HG02943 (cell line): ENCODE data around the gene TCEA2.

Source experiments
- ATAC-seq: cut with Tn5 transposase; IDR thresholded peaks from one replicate; pipeline ENCODE4 v1.9.1; 2021; ENCODE audit warnings: mild to moderate bottlenecking, low read depth, moderate library complexity; ENCODE audit not compliant: unreplicated experiment

The TCEA2 gene

GRCh38 chr20:64063389-64064144 lies 569 bp downstream of the TCEA2 start:
- ATAC-seq = no peak

DNA sequence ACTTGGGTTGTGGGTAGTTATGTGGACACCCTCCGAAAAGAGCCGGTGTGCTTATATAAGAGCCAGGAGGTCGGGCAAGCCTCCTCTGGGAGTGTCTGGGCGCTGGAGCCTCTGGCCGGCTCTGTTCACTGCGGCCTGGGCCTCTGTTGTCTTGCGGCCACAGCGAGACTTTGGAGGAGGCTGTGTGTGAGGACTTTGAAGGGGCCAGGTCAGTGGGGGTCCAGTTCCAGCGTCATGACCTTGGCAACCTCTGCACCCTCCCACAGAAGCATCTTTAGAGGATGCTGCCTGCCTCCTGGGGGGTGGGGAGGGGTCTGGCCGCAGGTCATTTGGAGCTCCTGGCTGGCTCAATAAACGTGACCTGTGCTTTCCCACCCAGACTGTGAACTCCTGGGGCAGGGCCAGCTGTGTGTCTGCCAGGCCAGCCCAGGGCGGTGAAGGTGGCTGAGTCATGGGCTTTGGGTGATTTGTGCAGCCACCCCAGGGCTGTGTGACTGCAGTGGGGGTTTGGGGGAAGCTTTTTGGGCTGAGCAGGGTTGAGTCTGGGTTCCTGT lies 1.2 kb downstream of the TCEA2 start:
- no peak for ATAC-seq

DNA sequence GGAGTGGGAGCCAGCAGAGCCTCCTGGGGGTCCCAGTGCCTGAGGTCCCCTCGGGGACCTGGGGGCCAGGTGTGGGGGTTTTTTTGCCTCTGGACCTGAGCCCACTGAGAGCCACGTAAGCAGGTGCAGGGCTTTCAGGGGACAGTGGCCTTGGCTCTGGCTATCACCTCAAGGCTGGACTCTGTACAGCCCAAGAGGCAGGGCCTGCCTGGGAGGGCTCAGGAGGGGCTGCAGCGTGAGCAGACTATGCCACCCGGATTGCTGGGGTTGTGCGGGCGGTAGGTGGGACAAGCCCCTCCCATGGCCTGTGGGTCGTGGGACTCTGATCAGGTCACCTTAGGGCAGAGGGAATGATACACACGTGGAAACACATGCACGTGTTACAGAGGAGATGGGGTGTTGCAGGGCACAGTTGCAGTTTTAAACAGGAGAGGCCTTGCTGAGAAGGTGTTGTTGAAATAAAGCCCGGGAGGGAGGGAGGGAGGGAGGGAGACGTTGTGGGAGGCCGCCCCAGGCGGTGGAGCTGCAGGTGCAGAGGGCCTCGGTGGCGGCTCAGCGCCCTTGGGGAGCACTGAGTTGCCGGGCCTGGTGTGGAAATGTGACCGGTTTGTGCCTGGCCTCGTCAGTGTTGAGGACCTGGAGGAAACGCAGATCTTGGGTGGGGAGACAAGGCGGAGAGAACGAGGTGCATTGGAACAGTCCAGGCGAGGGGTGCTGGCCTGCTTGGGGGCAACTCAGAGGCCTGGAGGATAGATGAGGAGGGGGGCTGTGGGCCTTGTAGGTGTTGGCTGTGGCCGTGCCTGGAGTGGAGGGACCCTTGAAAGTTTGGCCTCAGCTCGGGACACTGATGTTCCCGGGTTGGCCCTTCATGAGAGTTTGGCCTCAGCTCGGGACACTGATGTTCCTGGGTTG lies 2.3 kb downstream of the TCEA2 start:
- no peak for ATAC-seq

GRCh38 chr20:64065974-64066343 lies 3.0 kb downstream of the TCEA2 start:
- ATAC-seq = no peak

DNA sequence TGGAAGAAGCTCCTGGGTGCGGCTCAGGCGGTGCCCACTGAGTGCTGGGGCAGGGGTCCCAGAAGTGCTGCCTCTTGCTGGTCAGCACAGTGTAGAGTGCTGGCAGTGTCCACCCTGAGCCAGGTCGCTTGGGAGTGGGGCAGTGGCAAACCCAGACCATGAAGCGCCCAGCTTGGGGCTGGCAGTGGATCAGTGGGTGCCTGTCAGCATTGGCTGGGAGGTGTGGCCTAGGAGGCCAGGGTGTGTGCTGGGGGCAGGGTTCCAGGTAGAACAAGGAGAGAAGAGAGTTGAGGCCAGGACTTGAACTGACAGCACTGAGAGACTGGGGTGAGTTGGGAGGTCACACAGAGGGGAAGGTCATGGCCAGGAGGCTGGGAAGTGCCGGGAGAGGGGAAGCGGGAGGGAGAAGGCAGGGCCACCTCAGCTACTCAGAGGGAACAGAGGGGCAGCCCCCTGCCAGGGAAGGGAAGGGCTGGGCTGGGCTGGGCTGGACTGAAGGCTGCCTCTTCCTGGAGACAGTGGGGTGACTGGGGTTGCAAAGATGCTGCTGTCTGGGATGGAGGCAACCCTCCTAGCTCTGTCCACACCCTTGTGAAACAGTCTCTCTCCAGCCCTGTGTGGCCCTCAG lies 4.1 kb downstream of the TCEA2 start:
- no peak for ATAC-seq

GRCh38 chr20:64067733-64068307 lies 4.8 kb downstream of the TCEA2 start:
- ATAC-seq = no peak

- no peak for ATAC-seq
These were observed 5.6 kb downstream of the TCEA2 start for GRCh38 chr20:64068386-64069208.

DNA sequence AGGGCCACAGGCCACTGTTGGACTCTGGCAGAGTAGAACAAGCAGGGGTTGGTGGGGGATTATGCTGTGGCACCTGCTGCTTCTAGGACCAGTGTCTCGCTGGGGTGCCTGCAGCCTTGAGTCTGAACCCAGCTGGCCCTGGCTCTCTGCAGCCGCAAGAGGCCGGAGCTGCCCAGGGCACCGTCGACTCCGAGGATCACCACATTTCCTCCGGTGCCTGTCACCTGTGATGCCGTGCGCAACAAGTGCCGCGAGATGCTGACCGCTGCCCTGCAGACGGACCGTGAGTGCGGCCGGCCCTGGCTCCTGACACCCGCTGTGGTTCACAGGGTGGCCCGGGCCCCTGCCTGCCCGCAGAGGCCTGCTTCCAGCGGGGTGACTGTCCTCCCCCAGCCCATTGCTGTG lies 6.2 kb downstream of the TCEA2 start:
- ATAC-seq = no peak

- ATAC-seq = no peak
These were observed 6.7 kb downstream of the TCEA2 start for GRCh38 chr20:64069614-64070243.

- ATAC-seq = no peak
These were observed 7.4 kb downstream of the TCEA2 start for GRCh38 chr20:64070244-64070993.

DNA sequence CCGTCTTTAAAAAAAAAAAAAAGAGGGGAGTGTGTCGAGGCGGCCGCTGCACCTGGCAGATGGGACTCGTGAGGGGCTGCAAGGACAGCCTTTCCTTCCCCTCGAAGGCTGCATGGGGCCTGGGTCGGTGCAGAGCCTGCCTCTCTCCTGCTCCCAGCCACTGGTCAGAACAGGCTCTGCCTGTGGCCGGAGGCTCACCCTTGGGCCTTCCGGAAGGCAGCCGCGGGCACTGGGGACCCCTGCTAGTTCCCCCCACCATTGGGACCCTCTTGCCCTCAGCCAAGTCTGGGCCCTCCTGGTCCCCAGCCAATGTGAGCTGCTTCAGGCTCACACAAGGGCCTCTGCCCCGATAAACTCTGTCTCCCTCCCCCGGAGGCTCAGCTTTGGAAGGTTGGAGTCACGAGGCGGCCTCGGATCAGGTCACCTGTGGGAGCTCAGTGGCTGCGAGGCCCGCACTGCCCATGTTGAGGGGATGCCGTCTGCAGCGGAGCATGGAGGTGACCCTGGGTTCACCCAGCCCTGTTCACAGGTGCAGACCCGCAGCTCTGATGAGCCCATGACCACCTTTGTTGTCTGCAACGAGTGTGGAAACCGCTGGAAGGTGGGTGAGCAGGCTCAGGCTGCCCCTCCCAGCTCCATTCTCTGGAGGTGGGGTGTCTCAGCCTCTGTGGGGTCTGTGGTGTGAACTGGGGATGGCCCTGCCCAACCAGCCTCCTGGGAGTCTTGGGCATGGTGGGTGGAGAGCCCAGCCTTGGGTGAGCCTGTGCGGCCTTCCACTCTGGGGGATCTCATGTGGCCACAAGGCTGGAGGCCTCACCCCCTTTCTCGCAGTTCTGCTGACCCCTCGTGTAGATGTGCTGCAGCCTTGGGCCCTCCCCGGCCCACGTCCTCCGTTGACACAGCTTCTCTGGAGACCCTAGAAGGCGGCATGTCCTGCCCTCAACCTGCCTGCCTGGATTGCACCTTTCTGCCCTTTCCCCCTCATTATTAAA lies 8.6 kb downstream of the TCEA2 start:
- no peak for ATAC-seq

DNA sequence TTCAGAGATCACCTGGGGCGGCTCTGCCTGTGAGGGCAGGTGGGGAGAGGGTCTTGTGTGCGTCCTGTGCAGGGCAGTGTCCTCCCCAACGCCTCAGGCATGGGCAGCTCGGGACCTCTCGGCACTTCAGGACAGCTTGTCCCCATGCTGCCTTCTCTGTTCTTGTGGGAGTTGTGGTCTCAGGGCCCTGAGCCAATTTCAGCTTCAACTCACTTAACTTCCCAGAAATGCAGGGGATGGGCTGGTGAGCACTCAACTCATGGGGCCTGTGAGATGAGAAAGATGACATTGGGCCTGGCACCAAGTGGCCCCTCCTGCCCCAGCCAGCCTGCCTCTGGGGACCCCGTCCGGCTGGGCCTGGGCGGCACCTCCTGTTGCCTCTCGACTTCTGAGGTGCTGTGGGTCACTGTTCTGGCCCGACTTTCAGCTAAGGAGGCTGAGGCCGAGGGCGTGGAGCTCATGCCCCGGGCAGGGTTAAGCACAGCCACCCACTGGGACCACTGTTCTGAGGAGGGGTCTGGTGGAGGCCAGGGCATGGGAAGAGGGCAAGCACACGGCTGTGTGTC lies 9.6 kb downstream of the TCEA2 start:
- ATAC-seq = no peak

GRCh38 chr20:64073476-64074183 lies 10.6 kb downstream of the TCEA2 start:
- ATAC-seq = no peak

DNA sequence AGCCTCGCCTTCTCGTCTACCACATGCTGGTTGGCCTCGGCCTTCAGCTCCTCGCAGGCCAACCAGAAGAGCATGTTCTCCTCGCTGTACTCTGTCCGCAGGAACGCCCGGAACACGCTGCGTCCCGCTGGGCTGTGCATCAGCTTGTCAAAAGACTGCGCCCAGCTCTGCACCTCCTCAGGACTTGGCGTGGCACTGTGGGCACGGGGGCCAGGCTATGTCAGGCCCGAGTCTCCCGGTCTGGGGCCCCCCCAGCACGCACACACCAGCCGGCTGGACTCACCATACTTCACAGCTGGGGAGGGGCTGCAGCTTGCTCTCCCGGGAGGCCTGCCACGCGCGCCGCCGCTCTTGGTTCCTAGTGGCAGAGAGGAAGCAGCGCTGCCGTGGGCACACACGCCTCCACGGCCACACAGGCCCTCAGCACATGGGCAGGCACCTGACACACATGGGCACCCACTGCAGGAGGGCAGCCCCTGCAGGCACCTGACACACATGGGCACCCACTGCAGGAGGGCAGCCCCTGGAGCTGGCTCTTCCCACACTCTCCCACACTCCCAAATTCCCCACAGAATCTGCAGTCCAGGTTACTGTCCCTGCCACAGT lies 11.3 kb downstream of the TCEA2 start:
- no peak for ATAC-seq

GRCh38 chr20:64074963-64075362 lies 12.0 kb downstream of the TCEA2 start:
- no peak for ATAC-seq

DNA sequence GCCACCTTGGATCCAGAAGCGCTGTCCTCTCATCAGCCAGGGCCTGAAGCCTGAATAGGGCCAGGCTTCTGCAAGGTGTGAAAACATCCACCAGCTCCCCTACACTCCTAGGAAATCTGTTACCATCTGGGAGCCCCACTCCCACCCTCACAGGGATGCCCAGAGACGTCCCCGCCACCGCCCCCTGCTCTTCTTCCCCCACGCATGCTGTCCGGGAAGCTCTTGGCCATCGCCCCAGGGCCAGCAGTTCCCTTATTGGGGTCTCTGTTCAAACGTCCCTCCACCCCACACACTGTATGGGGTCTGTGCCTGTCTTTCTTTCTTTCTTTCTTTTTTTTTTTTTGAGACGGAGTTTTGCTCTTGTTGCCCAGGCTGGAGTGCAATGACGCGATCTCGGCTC lies 12.6 kb downstream of the TCEA2 start:
- ATAC-seq = no peak
